GM18907 (cell line): ENCODE measurements around the gene NOS1.

Experiments
- ATAC-seq: cut with Tn5 transposase; IDR thresholded peaks from one replicate; pipeline ENCODE4 v1.9.1; 2021; ENCODE audit warnings: mild to moderate bottlenecking, moderate library complexity; ENCODE audit not compliant: unreplicated experiment

The NOS1 gene

GRCh38 chr12:117331691-117332090 is 29.7 kb downstream of the NOS1 start:
- no peak for ATAC-seq

DNA sequence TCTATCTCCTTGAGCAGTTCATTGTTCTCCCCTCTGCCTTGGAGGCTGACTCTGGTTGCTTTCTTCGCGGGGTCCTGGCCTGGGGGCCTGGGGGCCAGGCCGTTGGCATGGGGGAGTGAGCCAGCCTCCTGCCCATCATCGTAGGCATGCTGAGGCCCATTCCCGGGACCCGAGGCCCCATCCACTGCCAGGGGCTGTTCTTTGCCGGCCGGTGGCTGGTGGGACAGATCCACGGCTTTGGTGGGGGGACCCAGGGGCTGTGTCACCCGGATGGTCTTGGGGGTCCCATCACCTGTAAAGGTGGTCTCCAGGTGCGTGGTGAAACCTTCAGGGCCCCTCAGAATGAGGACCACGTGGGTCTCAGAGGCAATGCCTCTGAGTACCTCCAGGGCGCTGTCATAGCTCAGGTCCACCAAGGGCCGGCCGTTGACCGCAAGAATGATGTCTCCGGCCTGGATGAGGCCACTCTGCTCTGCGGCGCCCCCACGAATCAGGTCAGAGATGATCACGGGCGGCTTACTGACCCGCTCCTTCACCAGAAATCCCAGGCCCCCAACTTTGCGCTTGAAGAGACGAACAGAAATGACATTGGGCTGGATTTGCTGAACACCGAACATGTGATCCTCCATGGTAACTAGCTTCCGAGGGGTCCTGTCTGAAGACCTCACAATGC is 30.8 kb downstream of the NOS1 start:
- no peak for ATAC-seq

DNA sequence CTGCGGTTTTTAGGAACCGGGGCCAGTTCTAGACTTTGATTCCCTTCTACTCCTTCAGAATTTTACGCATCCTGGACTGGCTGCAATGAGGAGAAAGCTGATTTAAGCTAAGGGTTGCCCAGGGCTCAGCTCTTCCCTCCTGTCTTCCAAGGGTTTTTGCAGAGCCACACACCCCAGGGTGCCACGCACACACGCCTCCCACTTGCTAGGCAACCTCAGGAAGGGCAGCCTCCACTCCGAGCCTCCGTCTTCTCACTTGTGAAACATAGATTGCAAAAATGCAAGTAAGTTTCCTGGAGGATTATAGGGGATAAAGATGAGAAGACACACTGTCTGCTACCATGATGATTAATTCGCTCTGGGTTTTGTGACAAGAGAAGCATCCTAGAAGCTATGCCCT is 31.7 kb downstream of the NOS1 start:
- ATAC-seq, result no peak

GRCh38 chr12:117328556-117329100 is 32.8 kb downstream of the NOS1 start:
- no peak for ATAC-seq

GRCh38 chr12:117322428-117322827 is 39.0 kb downstream of the NOS1 start:
- ATAC-seq, result no peak

DNA sequence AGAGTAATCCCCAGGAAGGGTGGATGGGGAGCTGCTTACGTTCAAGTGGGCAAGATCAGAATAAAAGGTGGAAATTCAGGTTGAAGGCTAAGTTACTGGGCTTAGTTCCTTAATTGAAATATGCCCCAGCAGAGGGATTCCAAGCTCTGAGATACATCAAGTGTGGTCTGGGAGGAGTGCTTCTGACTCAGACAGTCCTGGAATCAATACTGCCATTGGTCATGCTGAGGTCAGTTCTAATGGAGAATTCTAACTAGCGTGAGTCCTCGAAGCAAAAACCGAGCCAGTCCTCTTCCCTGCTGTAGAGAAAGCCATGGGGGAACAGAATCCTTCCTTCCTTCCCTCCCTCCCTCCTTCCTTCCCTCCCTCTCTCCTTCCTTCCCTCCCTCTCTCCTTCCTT is 39.9 kb downstream of the NOS1 start:
- ATAC-seq, result no peak

DNA sequence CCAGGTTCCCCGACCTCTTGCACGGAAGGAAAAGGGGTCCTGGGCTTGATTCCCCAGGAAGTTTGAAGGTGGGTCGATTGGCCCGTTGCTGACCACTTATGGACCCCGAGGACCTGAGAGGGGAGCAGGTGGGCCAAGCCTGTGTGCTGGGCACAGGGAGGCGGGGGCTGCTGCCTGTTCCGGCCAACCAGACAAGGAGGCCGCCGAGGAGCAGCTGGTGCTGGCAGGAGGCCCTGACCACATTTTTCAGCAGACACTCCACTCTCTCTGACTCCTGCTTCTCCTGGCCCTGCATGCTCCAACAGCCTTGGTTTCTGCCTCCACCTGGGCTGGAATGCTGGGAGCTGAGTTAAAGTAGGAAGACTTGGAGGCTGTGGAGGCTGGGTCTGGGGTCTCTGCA is 42.8 kb downstream of the NOS1 start:
- no peak for ATAC-seq

DNA sequence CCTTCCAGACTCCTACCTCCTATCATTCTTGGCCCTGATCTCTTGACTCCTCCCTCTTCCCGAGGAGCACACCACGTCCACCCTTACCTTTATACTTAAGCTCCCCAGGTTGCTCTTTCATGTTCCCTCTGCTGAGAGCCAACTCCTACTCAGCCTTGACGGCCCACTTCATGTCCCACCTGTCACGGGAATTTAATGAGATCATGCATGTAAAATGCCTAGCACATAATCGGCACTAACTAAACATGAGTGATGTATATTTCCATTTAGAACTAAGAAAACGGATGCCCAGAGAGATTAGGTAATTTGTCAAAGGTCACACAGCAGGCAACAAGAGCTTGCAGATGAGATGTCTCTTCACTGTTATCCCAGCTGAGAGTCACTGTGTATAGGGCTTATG is 45.1 kb downstream of the NOS1 start:
- no peak for ATAC-seq

DNA sequence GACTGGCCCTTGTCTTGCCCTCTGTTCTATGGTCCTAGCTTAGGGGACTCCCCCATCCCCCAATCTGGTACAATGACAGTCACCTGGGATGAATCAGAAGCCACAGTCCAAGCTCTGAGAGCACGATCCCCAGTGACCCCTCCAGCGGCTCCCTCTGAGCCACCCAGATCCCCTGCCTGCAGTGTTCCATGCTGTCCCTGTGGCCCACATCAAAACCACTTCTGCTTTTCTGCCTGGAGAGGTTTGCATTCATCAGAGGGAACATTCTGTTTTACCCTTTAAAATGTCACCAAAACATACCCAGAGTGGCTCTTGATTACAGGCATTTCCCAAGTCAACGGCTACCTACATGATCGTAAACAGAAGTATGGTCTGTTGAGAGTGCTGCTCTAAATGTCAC is 47.5 kb downstream of the NOS1 start:
- no peak for ATAC-seq

- ATAC-seq, result no peak
These were observed 48.7 kb downstream of the NOS1 start for GRCh38 chr12:117312770-117313169.

- ATAC-seq, result no peak
These were observed 52.0 kb downstream of the NOS1 start for GRCh38 chr12:117309276-117309925.

DNA sequence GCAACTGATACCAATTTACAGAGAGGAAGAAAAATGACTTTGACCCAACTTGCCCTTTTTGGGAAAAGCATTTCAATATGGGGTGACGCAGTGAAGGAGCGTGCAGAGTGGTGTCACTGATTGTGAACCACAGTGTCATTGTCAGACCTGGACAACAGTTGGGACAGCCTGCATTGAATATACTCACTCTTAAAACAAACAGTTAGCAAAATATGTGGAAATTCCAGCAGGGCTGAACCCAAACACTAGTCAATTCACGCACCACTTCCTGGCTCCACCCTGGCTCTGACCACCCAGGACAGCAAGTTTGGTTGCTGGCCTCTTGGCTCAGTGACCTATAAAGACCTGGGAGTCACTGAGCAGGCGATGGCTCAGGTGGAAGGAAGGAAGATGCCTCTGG is 61.3 kb downstream of the NOS1 start:
- no peak for ATAC-seq

- no peak for ATAC-seq
These were observed 62.7 kb downstream of the NOS1 start for GRCh38 chr12:117298648-117299225.

DNA sequence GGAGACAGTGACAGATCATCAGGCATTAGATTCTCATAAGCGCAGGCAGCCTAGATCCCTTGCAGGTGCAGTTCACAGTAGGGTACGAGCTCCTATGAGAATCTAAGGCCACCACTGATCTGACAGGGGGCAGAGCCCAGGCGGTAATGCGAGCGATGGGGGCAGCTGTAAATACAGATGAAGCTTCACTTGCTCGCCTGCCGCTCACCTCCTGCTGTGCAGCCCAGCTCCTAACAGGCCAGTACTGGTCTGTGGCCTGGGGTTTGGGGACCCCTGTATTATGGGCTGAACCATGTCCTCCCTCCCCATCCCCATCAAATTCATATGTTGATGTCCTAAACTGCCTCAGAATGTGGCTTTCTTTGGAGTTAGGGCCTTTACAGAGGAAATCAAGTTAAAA is 63.2 kb downstream of the NOS1 start:
- no peak for ATAC-seq

GRCh38 chr12:117294189-117294603 is 67.2 kb downstream of the NOS1 start:
- no peak for ATAC-seq

DNA sequence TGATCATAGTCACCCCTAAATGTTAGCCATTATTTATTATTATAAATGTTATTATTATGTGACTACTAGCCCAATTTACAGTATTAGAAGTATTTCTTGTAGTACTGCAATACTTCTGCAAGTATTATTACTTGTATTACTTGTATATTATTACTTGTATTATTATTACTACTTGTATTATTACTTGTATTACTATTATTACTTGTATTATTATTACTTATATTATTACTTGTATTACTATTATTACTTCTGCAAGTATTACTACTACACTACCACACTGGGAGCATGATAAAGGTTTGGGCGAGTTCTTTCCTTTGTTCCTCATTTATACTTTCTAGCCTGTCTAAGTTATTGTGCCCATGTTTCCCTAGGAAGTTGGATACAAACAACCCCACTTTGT is 67.9 kb downstream of the NOS1 start:
- ATAC-seq, result no peak

DNA sequence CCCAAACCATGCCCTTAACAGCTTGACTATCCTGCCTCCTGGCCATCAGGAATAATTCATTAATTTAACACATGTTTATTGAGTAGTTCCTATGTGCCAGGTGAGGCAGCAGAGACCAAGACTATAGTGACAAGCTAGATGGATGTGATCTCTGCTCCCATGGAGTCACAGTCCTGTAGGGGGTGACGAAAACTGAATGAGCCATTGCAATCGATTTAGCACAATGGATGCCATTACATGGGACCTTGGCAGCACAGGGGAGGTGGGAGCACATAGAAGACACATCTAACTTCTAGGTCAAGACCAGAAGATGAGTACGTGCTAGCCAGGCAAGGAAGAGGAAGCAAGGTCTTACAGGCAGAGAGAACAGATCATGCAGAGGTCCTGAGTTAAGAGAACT is 68.7 kb downstream of the NOS1 start:
- ATAC-seq, result no peak

DNA sequence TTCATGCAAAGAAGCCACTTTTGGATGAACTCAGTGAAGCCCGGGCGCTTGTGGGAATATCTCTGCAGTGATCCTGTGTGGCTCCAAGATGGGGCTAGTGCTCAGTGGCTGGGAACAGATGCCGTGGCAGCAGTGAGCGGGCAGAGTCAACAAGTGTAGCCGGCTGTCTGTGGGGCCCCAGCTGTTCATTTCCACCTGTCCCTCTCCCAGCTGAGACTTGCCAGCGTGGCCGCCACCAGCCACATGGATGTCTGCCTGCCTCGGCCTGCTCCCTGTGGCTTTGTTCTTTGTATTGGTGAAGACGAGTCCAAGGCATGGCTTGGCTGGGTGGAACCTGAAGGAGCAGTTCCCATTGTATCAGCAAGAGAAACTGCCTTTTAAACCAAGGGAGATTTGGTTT is 77.3 kb downstream of the NOS1 start:
- no peak for ATAC-seq

DNA sequence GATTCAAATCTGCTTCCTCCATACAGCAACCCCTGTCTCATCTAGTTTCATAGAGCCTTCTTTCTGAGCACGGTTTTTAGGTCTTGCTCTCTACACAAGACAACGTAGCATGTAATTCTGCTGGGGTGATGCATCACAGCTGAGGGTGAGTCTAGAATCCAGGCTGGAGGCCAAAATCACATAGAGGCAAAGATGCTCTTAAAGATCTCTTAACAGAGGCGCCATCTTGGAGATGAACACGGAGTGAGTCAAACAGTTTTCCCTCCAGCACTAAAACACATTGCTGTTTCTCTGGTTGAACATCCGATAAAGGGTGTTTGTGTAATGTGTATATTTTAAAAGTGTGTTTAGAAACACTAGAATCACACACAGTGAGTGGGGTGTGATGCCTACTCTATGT is 78.9 kb downstream of the NOS1 start:
- no peak for ATAC-seq

DNA sequence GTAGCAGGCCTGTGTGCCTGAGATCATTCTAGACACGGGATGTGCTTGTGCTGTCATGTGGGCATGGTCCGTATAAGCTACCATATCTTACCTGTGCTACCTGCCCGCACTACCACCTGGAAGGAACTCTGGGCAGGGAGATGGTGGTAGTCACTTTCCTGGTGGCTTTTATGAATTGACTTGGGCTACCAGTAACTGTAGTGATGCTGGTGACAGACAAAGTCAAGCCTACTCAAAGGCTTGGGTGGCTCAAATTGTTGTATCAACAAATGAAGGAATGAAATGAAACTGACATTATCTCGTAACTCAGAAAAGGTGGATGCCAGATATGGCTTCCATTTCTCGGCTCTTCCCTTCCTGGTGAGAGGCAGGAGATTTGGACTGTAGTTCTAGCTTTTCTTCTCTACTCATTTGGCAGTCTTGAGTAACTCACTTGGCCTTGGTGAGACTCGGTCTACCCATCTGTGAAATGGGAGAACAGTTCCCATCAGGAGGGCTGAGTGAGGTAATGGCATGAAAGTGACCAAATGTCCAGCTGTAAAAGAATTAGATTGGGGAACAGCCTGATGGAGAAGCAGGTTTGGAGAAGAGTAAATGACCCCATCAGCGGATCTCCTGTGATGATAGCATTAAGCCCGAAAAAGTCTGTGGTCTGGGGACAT is 81.3 kb downstream of the NOS1 start:
- ATAC-seq, result no peak

DNA sequence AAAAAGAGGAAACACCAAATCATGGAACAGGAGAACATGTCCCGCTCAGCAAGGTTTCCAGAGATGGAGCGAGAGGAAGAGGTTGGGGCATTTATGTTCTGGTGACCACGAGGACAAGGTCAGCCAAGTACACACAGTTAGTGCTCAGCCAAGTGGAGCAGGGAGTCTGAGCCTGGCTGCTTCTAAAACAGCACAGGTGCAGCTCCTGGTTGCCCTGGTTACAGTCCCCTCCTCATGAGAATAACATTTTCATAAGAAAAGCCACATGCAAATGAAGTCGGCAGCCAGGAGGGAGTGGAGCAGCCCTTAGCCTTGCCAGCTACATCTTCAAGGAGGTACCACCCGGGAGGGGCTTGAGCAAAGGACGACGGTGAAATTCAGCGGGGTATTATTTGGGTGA is 81.8 kb downstream of the NOS1 start:
- ATAC-seq, result no peak

GRCh38 chr12:117277875-117278274 is 83.6 kb downstream of the NOS1 start:
- ATAC-seq, result no peak
